IPS-20b (cell line): ENCODE data around the gene ACOX2.

ENCODE experiments used
- H3K27ac ChIP-seq: one replicate; pipeline ENCODE4 v1.5.1; 2013; ENCODE audit warnings: low read length
- H3K27me3 ChIP-seq: 2 replicates; pipeline ENCODE4 v1.6.1; 2013; ENCODE audit warnings: mild to moderate bottlenecking, low read length, inconsistent platforms; ENCODE audit not compliant: insufficient read depth
- H3K36me3 ChIP-seq: 2 replicates; pipeline ENCODE4 v1.6.1; 2013; ENCODE audit warnings: low read depth, mild to moderate bottlenecking, inconsistent platforms, low read length, moderate library complexity; ENCODE audit not compliant: insufficient read depth
- H3K4me1 ChIP-seq: 2 replicates; pipeline ENCODE4 v1.6.1; 2013; ENCODE audit warnings: mild to moderate bottlenecking, control low read depth, inconsistent platforms, low read length, moderate library complexity; ENCODE audit not compliant: insufficient read depth
- H3K4me3 ChIP-seq: 2 replicates; pipeline ENCODE4 v1.5.1; 2013; ENCODE audit warnings: mild to moderate bottlenecking, low read length, inconsistent platforms
- H3K9ac ChIP-seq: 2 replicates; pipeline ENCODE4 v1.6.1; 2013; ENCODE audit warnings: low read depth, mild to moderate bottlenecking, inconsistent platforms, low read length, moderate library complexity
- H3K9me3 ChIP-seq: 2 replicates; pipeline ENCODE4 v1.6.1; 2013; ENCODE audit warnings: mild to moderate bottlenecking, low read depth, low read length, inconsistent platforms; ENCODE audit not compliant: insufficient read depth

The ACOX2 gene

GRCh38 chr3:58463181-58463941, 73.6 kb downstream of the ACOX2 start:
- H3K9ac ChIP-seq = no peak overlapping the region; the same call in 1 of the 2 replicates

DNA sequence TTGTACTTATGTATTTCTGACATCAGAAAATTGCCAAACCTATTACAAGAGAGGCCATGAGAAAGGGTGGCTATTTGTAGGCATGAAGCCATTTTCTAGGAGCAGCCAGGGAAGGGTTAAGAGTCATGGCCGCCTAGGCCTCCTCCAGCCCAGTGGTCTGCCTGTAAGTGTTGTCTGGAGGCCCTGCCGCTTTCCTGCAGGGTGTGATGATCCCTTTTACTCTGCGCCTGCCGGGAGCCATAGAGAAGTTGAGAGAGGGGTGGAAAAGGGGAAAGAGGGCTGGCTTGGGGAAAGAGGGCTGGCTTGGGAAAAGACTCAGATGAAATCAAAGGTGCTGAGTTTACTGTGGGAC, 74.2 kb downstream of the ACOX2 start:
- H3K27ac ChIP-seq = no peak overlapping the region
- H3K27me3 ChIP-seq = no peaks in the 10 kb centered on the region
- no peak overlapping the region for H3K9ac ChIP-seq
- no peaks in the 10 kb centered on the region for H3K36me3 ChIP-seq
- H3K9me3 ChIP-seq = no peaks in the 10 kb centered on the region
- no peak overlapping the region for H3K4me3 ChIP-seq
- peaks cover 9% of the 10 kb centered on the region; the same call in 1 of the 2 replicates for H3K4me1 ChIP-seq

More at GRCh38 chr3:58463181-58463941, 73.6 kb downstream of the ACOX2 start:
- no peak overlapping the region; the same call in 1 of the 2 replicates for H3K4me3 ChIP-seq
- no peaks in the 10 kb centered on the region for H3K36me3 ChIP-seq
- no peaks in the 10 kb centered on the region for H3K27me3 ChIP-seq
- no peak overlapping the region for H3K27ac ChIP-seq
- no peaks in the 10 kb centered on the region for H3K9me3 ChIP-seq
- H3K4me1 ChIP-seq = peaks cover 9% of the 10 kb centered on the region; the same call in 1 of the 2 replicates

GRCh38 chr3:58459160-58459559, 77.8 kb downstream of the ACOX2 start:
- Histone ChIP-seq H3K9ac (no peak overlapping the region), H3K27me3 (no peaks in the 10 kb centered on the region), H3K4me3 (no peak overlapping the region), H3K9me3 (no peaks in the 10 kb centered on the region; the same call in 1 of the 2 replicates), H3K4me1 (peaks cover 9% of the 10 kb centered on the region; the same call in 1 of the 2 replicates), H3K27ac (no peak overlapping the region), H3K36me3 (no peaks in the 10 kb centered on the region)
